Activated CD4-positive, alpha-beta memory T cell treated with anti-CD3 and anti-CD28 coated beads for 36 hours (primary cell): ENCODE data around the gene APLNR. TPM values are rescaled to one million over a fixed set of nuclear protein-coding genes. Genes with fewer than 3 reads are reported as not detected.

Experiments
- CTCF ChIA-PET: fragments of 350-600 bp; sonication (Branson Sonifier 250); formaldehyde crosslinking; loops from one replicate; lab custom pipeline; 2021; ENCODE audit warnings: antibody characterized with exemption, inconsistent platforms; lab: Charles Lee
- POLR2A ChIA-PET: fragments of 350-600 bp; sonication (Branson Sonifier 250); formaldehyde crosslinking; loops from one replicate; lab custom pipeline; 2021; ENCODE audit warnings: antibody characterized with exemption; lab: Charles Lee
- DNase-seq: peaks from one replicate; pipeline ENCODE4 v3.0.0-alpha.2; 2020
- H3K27ac Mint-ChIP-seq: one replicate; pipeline ENCODE4 v1.8.0; 2021; ENCODE audit warnings: mixed read lengths
- H3K27me3 Mint-ChIP-seq: one replicate; pipeline ENCODE4 v1.8.0; 2021; ENCODE audit warnings: mixed read lengths
- H3K36me3 Mint-ChIP-seq: one replicate; pipeline ENCODE4 v1.8.0; 2021; ENCODE audit warnings: mixed read lengths
- H3K4me1 Mint-ChIP-seq: one replicate; pipeline ENCODE4 v1.8.0; 2021; ENCODE audit warnings: low read depth, mixed read lengths
- H3K4me3 Mint-ChIP-seq: one replicate; pipeline ENCODE4 v1.8.0; 2021; ENCODE audit warnings: mild to moderate bottlenecking, mixed read lengths
- H3K9me3 Mint-ChIP-seq: one replicate; pipeline ENCODE4 v1.8.0; 2021; ENCODE audit warnings: mixed read lengths
- intact Hi-C: fragments of 100-400 bp; cut with micrococcal nuclease; formaldehyde crosslinking; loops from one replicate; pipeline ENCODE4 v1.15.1; 2023
- total RNA-seq, 2 experiments: library from RNA; stranded (reverse); gene quantifications; one replicate each; pipeline ENCODE4 v1.2.3, GENCODE V29; 2021

APLNR gene
- total RNA-seq, 2 experiments from 2014 or later, result not detected

DNA sequence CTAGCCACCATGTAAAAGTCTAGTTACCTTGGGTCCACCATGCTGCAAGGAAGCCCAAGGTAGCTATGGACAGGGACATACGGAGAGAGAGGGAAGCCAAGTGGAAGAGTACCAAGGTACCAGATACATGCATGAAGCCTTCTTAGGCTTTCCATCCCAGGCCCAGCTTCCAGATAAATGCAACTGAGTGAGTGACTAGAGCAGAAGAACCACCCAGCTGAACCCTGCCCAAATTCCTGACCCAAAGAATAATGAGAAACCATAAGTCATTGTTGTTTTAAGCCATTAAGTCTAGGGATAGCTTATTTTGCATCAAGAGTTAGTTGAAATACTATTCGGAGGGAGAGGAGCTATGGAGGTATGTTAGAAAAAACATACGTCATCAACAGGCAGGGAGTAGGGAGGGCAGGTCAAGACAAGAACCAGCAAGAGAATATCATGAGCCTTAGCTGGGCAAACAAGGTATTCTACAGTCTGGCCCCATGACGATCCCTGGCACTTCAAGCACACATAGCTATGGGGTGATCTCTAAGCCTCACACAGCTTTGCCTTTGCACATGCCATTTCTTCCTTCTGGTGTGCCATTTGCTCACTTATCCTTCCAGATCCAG, 36.5 kb upstream of the APLNR start:
- CTCF ChIA-PET, result interaction anchor here (0.6 to 1.2 kb wide), 3 partner anchors 25 to 1158 kb away, joined by 3 to 5 read pairs (median 3); no protein-coding TSS in a partner anchor
- Mint-ChIP-seq H3K9me3 (peaks cover 8% of the 10 kb centered on the region), H3K27ac (no peak overlapping the region), H3K36me3 (no peaks in the 10 kb centered on the region), H3K4me3 (no peak overlapping the region), H3K27me3 (peaks cover 17% of the 10 kb centered on the region), H3K4me1 (peaks cover 2% of the 10 kb centered on the region)
- intact Hi-C loops, result no loop called here
- no peak for DNase-seq
- POLR2A ChIA-PET, result no interaction called here

GRCh38 chr11:57269571-57270021, 32.5 kb upstream of the APLNR start:
- no peaks in the 10 kb centered on the region for H3K4me1 Mint-ChIP-seq
- no peak overlapping the region for H3K4me3 Mint-ChIP-seq
- intact Hi-C loops, result no loop called here
- no peak overlapping the region for H3K27ac Mint-ChIP-seq
- POLR2A ChIA-PET, result no interaction called here
- H3K27me3 Mint-ChIP-seq, result peaks cover 7% of the 10 kb centered on the region
- H3K36me3 Mint-ChIP-seq, result no peaks in the 10 kb centered on the region
- DNase-seq, result no peak
- H3K9me3 Mint-ChIP-seq, result peaks cover 28% of the 10 kb centered on the region
- CTCF ChIA-PET, result interaction anchor here (1.0 to 1.5 kb wide), 2 partner anchors 11 to 20 kb away, joined by 4 to 9 read pairs; no protein-coding TSS in a partner anchor

GRCh38 chr11:57266157-57266556, 29.1 kb upstream of the APLNR start:
- Mint-ChIP-seq H3K27me3 (peaks cover 13% of the 10 kb centered on the region), H3K4me3 (no peak overlapping the region), H3K4me1 (no peaks in the 10 kb centered on the region), H3K36me3 (no peaks in the 10 kb centered on the region), H3K9me3 (peaks cover 20% of the 10 kb centered on the region), H3K27ac (no peak overlapping the region)
- intact Hi-C loops, result no loop called here
- ChIA-PET POLR2A (no interaction called here), CTCF (no interaction called here)
- no peak for DNase-seq

DNA sequence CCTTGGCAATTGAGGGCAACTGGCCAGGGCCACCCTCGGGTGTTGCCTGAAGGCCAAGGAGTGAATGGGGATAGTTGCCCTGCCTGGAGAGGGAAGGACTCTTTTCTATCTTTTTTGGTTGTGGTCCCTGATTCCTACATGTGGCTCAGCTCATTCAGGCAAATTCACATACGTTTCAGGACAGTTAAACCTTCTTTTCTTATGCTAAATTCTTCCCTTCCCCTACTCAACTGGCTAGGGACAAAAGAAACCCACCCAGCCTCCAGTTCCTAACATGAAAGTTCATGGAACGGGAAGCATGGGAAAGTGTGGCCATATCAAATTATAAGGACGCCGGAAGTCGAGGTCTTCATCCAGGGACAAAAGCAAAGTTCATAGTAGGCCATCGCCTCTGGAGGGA, 26.3 kb upstream of the APLNR start:
- ChIA-PET POLR2A (no interaction called here), CTCF (no interaction called here)
- Mint-ChIP-seq H3K27me3 (peaks cover 15% of the 10 kb centered on the region), H3K4me1 (no peaks in the 10 kb centered on the region), H3K9me3 (peaks cover 18% of the 10 kb centered on the region), H3K36me3 (no peaks in the 10 kb centered on the region), H3K4me3 (no peak overlapping the region), H3K27ac (no peak overlapping the region)
- no peak for DNase-seq
- intact Hi-C loops, result no loop called here

GRCh38 chr11:57262157-57262556, 25.1 kb upstream of the APLNR start:
- peaks cover 12% of the 10 kb centered on the region for H3K9me3 Mint-ChIP-seq
- H3K36me3 Mint-ChIP-seq, result no peaks in the 10 kb centered on the region
- H3K27me3 Mint-ChIP-seq, result peaks cover 15% of the 10 kb centered on the region
- H3K4me1 Mint-ChIP-seq, result no peaks in the 10 kb centered on the region
- POLR2A ChIA-PET, result no interaction called here
- intact Hi-C loops, result no loop called here
- no peak overlapping the region for H3K27ac Mint-ChIP-seq
- DNase-seq, result no peak
- CTCF ChIA-PET, result interaction anchor here (1.0 kb wide), 1 partner anchor 13 kb away, joined by 5 read pairs; no protein-coding TSS in a partner anchor
- no peak overlapping the region for H3K4me3 Mint-ChIP-seq

DNA sequence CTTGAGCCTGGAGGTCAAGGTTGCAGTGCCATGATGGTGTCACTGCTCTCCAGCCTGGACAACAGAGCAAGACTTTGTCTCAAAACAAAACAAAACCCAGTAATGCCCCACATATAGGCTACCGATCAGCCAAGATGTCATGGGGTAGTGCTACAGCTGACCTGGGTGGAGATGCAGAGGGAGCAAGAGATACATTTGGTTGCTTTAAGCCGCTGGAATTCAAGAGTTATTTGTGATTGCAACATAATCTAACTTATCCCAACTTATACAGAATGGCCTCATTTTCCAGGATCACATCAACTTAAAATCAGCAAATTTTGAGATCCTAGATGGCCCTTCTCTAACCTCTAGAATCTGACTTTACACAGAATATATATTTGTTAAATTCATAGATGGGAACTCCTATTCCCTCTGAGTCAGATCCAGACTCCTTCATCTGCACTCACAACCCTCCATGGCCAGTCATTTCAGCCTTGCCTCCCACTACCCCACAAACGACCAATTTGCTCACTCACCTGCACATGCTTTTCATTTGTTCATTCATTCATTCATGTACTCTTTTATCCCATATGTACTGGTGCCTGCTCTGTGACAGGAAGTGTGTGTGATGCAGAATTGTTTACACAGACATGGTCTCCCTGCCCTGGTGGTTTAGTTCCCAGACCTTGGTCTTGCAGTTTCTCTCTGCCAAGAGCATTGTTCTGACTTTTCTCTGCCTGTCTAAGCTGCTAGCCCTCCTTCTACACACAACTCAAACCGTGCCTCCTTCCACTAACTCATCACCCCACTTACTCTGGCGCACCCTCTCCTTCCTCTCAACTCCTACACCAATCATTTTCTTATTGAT, 24.1 kb upstream of the APLNR start:
- POLR2A ChIA-PET, result no interaction called here
- no peaks in the 10 kb centered on the region for H3K36me3 Mint-ChIP-seq
- intact Hi-C loops, result no loop called here
- peaks cover 9% of the 10 kb centered on the region for H3K9me3 Mint-ChIP-seq
- CTCF ChIA-PET, result interaction anchor here (1.0 to 3.4 kb wide), 2 partner anchors 12 kb away, joined by 5 to 12 read pairs; no protein-coding TSS in a partner anchor
- peaks cover 15% of the 10 kb centered on the region for H3K27me3 Mint-ChIP-seq
- peak; percentile 17 for DNase-seq
- no peak overlapping the region for H3K27ac Mint-ChIP-seq
- H3K4me1 Mint-ChIP-seq, result no peaks in the 10 kb centered on the region
- no peak overlapping the region for H3K4me3 Mint-ChIP-seq

- Mint-ChIP-seq H3K4me3 (no peak overlapping the region), H3K27ac (no peak overlapping the region), H3K4me1 (no peaks in the 10 kb centered on the region), H3K9me3 (peaks cover 2% of the 10 kb centered on the region), H3K27me3 (peaks cover 30% of the 10 kb centered on the region), H3K36me3 (no peaks in the 10 kb centered on the region)
- intact Hi-C loops, result no loop called here
- no peak for DNase-seq
- CTCF ChIA-PET, result interaction anchor here (0.6 kb wide), 1 partner anchor 415 kb away, joined by 4 read pairs; no protein-coding TSS in a partner anchor
- POLR2A ChIA-PET, result no interaction called here
These were observed 19.1 kb upstream of the APLNR start for GRCh38 chr11:57256119-57256518.

- H3K9me3 Mint-ChIP-seq, result peaks cover 2% of the 10 kb centered on the region
- no peaks in the 10 kb centered on the region for H3K4me1 Mint-ChIP-seq
- no peak for DNase-seq
- H3K27me3 Mint-ChIP-seq, result peaks cover 33% of the 10 kb centered on the region
- POLR2A ChIA-PET, result no interaction called here
- H3K27ac Mint-ChIP-seq, result no peak overlapping the region
- intact Hi-C loops, result no loop called here
- H3K36me3 Mint-ChIP-seq, result no peaks in the 10 kb centered on the region
- CTCF ChIA-PET, result no interaction called here
- H3K4me3 Mint-ChIP-seq, result no peak overlapping the region
These were observed 18.6 kb upstream of the APLNR start for GRCh38 chr11:57255618-57256017.

- no peak for DNase-seq
- Mint-ChIP-seq H3K27me3 (peaks cover 31% of the 10 kb centered on the region), H3K36me3 (no peaks in the 10 kb centered on the region), H3K4me3 (no peak overlapping the region), H3K27ac (no peak overlapping the region), H3K9me3 (peaks cover 2% of the 10 kb centered on the region), H3K4me1 (peaks cover 4% of the 10 kb centered on the region)
- POLR2A ChIA-PET, result no interaction called here
- intact Hi-C loops, result no loop called here
- CTCF ChIA-PET, result interaction anchor here (1.0 kb wide), 1 partner anchor 26 kb away, joined by 3 read pairs; no protein-coding TSS in a partner anchor
These were observed 17.6 kb upstream of the APLNR start for GRCh38 chr11:57254631-57255030.

GRCh38 chr11:57251491-57252104, 14.5 kb upstream of the APLNR start:
- Mint-ChIP-seq H3K9me3 (peaks cover 2% of the 10 kb centered on the region), H3K27ac (no peak overlapping the region), H3K4me3 (no peak overlapping the region), H3K36me3 (no peaks in the 10 kb centered on the region), H3K27me3 (peaks cover 37% of the 10 kb centered on the region), H3K4me1 (peaks cover 4% of the 10 kb centered on the region)
- no peak for DNase-seq
- ChIA-PET POLR2A (no interaction called here), CTCF (interaction anchor here (0.7 to 4.5 kb wide), 2 partner anchors 10 to 411 kb away, joined by 3 to 43 read pairs; no protein-coding TSS in a partner anchor)
- intact Hi-C loops, result no loop called here

GRCh38 chr11:57251037-57251436, 14.0 kb upstream of the APLNR start:
- Mint-ChIP-seq H3K9me3 (peaks cover under 1% of the 10 kb centered on the region), H3K4me1 (peaks cover 4% of the 10 kb centered on the region), H3K27me3 (peaks cover 36% of the 10 kb centered on the region), H3K27ac (no peak overlapping the region), H3K4me3 (no peak overlapping the region), H3K36me3 (no peaks in the 10 kb centered on the region)
- intact Hi-C loops, result no loop called here
- DNase-seq, result no peak
- ChIA-PET POLR2A (no interaction called here), CTCF (interaction anchor here (2.4 to 4.5 kb wide), 4 partner anchors 11 to 410 kb away, joined by 13 to 43 read pairs (median 20); no protein-coding TSS in a partner anchor)
